ENCODE results near the gene SLC19A1. TPM values are rescaled to one million over a fixed set of nuclear protein-coding genes. Genes with fewer than 3 reads are reported as not detected.

SLC19A1 gene
- total RNA-seq, 4 donors from 2014 or later, result 2.8 to 10.0 (median 6.6) TPM

DNA sequence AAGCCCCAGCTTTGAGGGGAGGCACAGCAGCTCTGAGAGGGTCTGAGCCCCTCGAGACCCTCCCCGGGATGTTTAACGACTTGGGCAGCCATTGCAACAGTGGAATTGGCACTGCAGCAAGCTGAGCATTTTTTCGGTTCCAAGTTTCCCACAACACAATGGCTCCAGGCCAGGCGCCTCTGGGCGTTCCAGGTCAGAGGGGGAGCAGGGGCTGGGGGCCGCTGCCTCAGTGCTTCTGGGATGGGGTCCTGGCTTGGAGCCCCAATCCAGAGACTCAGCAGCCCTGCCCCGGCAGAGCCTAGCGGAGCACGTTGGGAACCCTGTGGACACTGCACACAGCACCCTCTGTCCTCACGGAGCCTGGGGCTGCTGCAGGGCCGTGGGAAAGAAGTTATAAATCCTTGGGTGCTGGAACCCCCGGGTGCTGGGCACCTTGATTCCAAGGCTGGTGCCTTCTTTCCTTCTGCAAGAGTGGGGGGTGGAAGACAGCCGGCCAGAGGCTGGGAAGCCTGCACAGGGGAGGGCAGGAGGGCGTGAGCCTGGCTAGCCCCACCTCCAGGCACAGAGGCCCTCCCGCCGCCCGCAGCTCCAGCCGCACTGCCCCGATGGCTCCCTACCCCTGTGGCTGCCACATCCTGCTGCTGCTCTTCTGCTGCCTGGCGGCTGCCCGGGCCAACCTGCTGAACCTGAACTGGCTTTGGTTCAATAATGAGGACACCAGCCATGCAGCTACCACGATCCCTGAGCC, 87.1 kb downstream of the SLC19A1 start:
- TF ChIP-seq POLR2AphosphoS5 (IDR thresholded peaks at IDR 0.05), result peak in 1 of 2 donors; percentile 43
- TF ChIP-seq POLR2A (IDR thresholded peaks at IDR 0.05; ENCODE audit: low read depth), result no peak
- peaks cover 0 to 30% (median 0%) of the 10 kb centered on the region in 4 donors for H3K27me3 ChIP-seq
- peak overlapping the region; percentile 41 to 54 (median 44) for H3K4me3 ChIP-seq
- H3K4me1 ChIP-seq, result peaks cover 16 to 53% (median 44%) of the 10 kb centered on the region in 4 donors
- H3K9me3 ChIP-seq, result no peaks in the 10 kb centered on the region
- DNase-seq (ENCODE audit: extremely low spot score), result no peak
- 38% methylated on average over 11 of the region's 23 CpGs for WGBS
- H3K27ac ChIP-seq (replicated peaks in 1 of 4), result peak overlapping the region in 3 of 4 donors; percentile 37 to 57 (median 53)
- intact Hi-C loops (cut with DNase I), result no loop called here
- H3K36me3 ChIP-seq, result peaks cover 0 to 10% (median 3%) of the 10 kb centered on the region in 4 donors

GRCh38 chr21:45454060-45454925, 87.9 kb downstream of the SLC19A1 start:
- H3K4me3 ChIP-seq, result peak overlapping the region in 3 of 4 donors; percentile 42 to 54 (median 45)
- H3K27me3 ChIP-seq, result peaks cover 0 to 30% (median 0%) of the 10 kb centered on the region in 4 donors
- no peaks in the 10 kb centered on the region for H3K9me3 ChIP-seq
- TF ChIP-seq POLR2A (IDR thresholded peaks at IDR 0.05; ENCODE audit: low read depth) (no peak), EP300 (IDR thresholded peaks at IDR 0.05) (no peak), POLR2AphosphoS5 (IDR thresholded peaks at IDR 0.05) (no peak), CTCF (IDR thresholded peaks at IDR 0.05) (no peak)
- 74% methylated on average over 18 of the region's 24 CpGs for WGBS
- H3K4me1 ChIP-seq, result peaks cover 16 to 53% (median 44%) of the 10 kb centered on the region in 4 donors
- peaks cover 0 to 15% (median 0%) of the 10 kb centered on the region in 4 donors for H3K36me3 ChIP-seq
- peak overlapping the region in 1 of 4 donors; percentile 37 for H3K27ac ChIP-seq (replicated peaks in 1 of 4)
- DNase-seq (ENCODE audit: extremely low spot score), result no peak
- intact Hi-C loops (cut with DNase I), result no loop called here

GRCh38 chr21:45453308-45453950, 88.8 kb downstream of the SLC19A1 start:
- 84% methylated on average over 11 of the region's 13 CpGs for WGBS
- intact Hi-C loops (cut with DNase I), result no loop called here
- H3K36me3 ChIP-seq, result peaks cover 0 to 15% (median 0%) of the 10 kb centered on the region in 4 donors
- no peak for DNase-seq (ENCODE audit: extremely low spot score)
- TF ChIP-seq POLR2A (IDR thresholded peaks at IDR 0.05; ENCODE audit: low read depth) (no peak), EP300 (IDR thresholded peaks at IDR 0.05) (no peak), CTCF (IDR thresholded peaks at IDR 0.05) (no peak), POLR2AphosphoS5 (IDR thresholded peaks at IDR 0.05) (no peak)
- peaks cover 16 to 51% (median 43%) of the 10 kb centered on the region in 4 donors for H3K4me1 ChIP-seq
- peak overlapping the region in 1 of 4 donors; percentile 11 for H3K27ac ChIP-seq (replicated peaks in 1 of 4)
- H3K4me3 ChIP-seq, result no peak overlapping the region
- no peaks in the 10 kb centered on the region for H3K9me3 ChIP-seq
- H3K27me3 ChIP-seq, result peaks cover 0 to 36% (median 0%) of the 10 kb centered on the region in 4 donors

GRCh38 chr21:45452696-45453307, 89.4 kb downstream of the SLC19A1 start:
- Histone ChIP-seq H3K9me3 (no peaks in the 10 kb centered on the region), H3K27me3 (peaks cover 0 to 31% (median 0%) of the 10 kb centered on the region in 4 donors), H3K36me3 (peaks cover 0 to 19% (median 0%) of the 10 kb centered on the region in 4 donors), H3K27ac (replicated peaks in 1 of 4) (no peak overlapping the region), H3K4me3 (no peak overlapping the region), H3K4me1 (peaks cover 16 to 46% (median 42%) of the 10 kb centered on the region in 4 donors)
- DNase-seq (ENCODE audit: extremely low spot score), result no peak
- TF ChIP-seq POLR2AphosphoS5 (IDR thresholded peaks at IDR 0.05) (peak in 1 of 2 donors; percentile 19), CTCF (IDR thresholded peaks at IDR 0.05) (no peak), EP300 (IDR thresholded peaks at IDR 0.05) (no peak)
- 92% methylated on average over 7 of the region's 7 CpGs for WGBS
- intact Hi-C loops (cut with DNase I), result no loop called here
